Measurements from ENCODE around the gene PCDHB6. TPM values are rescaled to one million over a fixed set of nuclear protein-coding genes. Genes with fewer than 3 reads are reported as not detected.

Gene PCDHB6
- total and polyA plus RNA-seq, 2 of the 13 experiments (the other 11 are each of a cell fraction or from before 2014, with no cell fraction given): 0.01 to 0.04 TPM

- TF ChIP-seq KIAA2018 (CRISPR knock-in tag; IDR thresholded peaks at IDR 0.05; ENCODE audit: borderline replicate concordance) (no peak), NR3C1 (CRISPR knock-in tag; IDR thresholded peaks at IDR 0.05) (no peak), KDM5A (IDR thresholded peaks at IDR 0.05; ENCODE audit: borderline replicate concordance, low read length) (no peak), NR2F2 (IDR thresholded peaks at IDR 0.05; ENCODE audit: borderline replicate concordance, low read depth) (no peak)
Measured at GRCh38 chr5:141127305-141127704, 22.6 kb upstream of the PCDHB6 start (continued).
